T-helper 2 cell treated with Interferon-gamma antibody and Interleukin-4, amounts not matched to agents 100 ng/mL and 5 ng/mL, for 36 hours (primary cell): Measurements from ENCODE around the gene BATF2. TPM values are rescaled to one million over a fixed set of nuclear protein-coding genes. Genes with fewer than 3 reads are reported as not detected.
"Not testable (repeated sequence)": the region's sequence is repeated elsewhere in the genome, so short reads cannot be mapped to it uniquely, and the experiment has no call there.

Experiments used
- intact Hi-C: fragments of 100-400 bp; cut with micrococcal nuclease; formaldehyde crosslinking; loops from one replicate; pipeline ENCODE4 v1.15.1; 2023
- total RNA-seq: library from RNA; stranded (reverse); gene quantifications from 2 replicates; pipeline ENCODE4 v1.2.3, GENCODE V29; 2022

Gene BATF2
- total RNA-seq, result not detected in 2 replicates

GRCh38 chr11:64996710-64997380, at the start of gene BATF2:
Gene BATF2, minus strand, starts transcription at chr11:64996971. Its CDS starts 57 bp downstream, at chr11:64996914.
- intact Hi-C loops, result no loop called here

GRCh38 chr11:65045728-65046127, 49.0 kb upstream of the BATF2 start:
- intact Hi-C loops, result no loop called here

GRCh38 chr11:65045061-65045460, 48.3 kb upstream of the BATF2 start:
- intact Hi-C loops, result no loop called here

GRCh38 chr11:65043881-65044501, 47.2 kb upstream of the BATF2 start:
- intact Hi-C loops, result no loop called here

GRCh38 chr11:65042891-65043290, 46.1 kb upstream of the BATF2 start:
- intact Hi-C loops, result no loop called here

- intact Hi-C loops, result loop anchor here (1.0 kb wide), 5 partner anchors 14 to 124 kb away; partner anchors contain the start of genes ATG2A, CDCA5, SNX15 and ZFPL1
Measured at GRCh38 chr11:65040847-65041622, 44.3 kb upstream of the BATF2 start, which contains the start of gene SAC3D1. Gene SAC3D1, plus strand, starts transcription at chr11:65041210. Its CDS starts 83 bp downstream, at chr11:65041293.

GRCh38 chr11:65040520-65040846, 43.7 kb upstream of the BATF2 start:
- intact Hi-C loops, result loop anchor here (1.0 kb wide), 2 partner anchors 13 to 77 kb away; partner anchors contain the start of genes SNX15 and ZNHIT2

- intact Hi-C loops, result no loop called here
Measured at GRCh38 chr11:65036931-65037330, 40.2 kb upstream of the BATF2 start.

GRCh38 chr11:65035579-65035978, 38.8 kb upstream of the BATF2 start:
- intact Hi-C loops, result no loop called here

GRCh38 chr11:65034423-65034822, 37.7 kb upstream of the BATF2 start:
- intact Hi-C loops, result no loop called here

GRCh38 chr11:65032216-65032615, 35.4 kb upstream of the BATF2 start:
- intact Hi-C loops, result no loop called here

GRCh38 chr11:65027213-65028067, 30.7 kb upstream of the BATF2 start, which contains the start of gene SNX15:
Gene SNX15, plus strand, starts transcription at chr11:65027439. Its CDS starts 99 bp downstream, at chr11:65027538.
- intact Hi-C loops, result loop anchor here (1.0 kb wide), 7 partner anchors 13 to 110 kb away; partner anchors contain the start of genes ARL2, ATG2A, CDCA5 and PPP2R5B

GRCh38 chr11:65026810-65027209, 30.0 kb upstream of the BATF2 start:
- intact Hi-C loops, result loop anchor here (1.0 kb wide), 7 partner anchors 13 to 110 kb away; partner anchors contain the start of genes ARL2, ATG2A, CDCA5 and PPP2R5B

- intact Hi-C loops, result not testable (repeated sequence)
Measured at GRCh38 chr11:65023502-65023901, 26.7 kb upstream of the BATF2 start.

GRCh38 chr11:65021509-65021908, 24.7 kb upstream of the BATF2 start:
- intact Hi-C loops, result no loop called here

GRCh38 chr11:65021003-65021402, 24.2 kb upstream of the BATF2 start:
- intact Hi-C loops, result no loop called here

- intact Hi-C loops, result loop anchor here (10.0 kb wide), 1 partner anchor 245 kb away; the partner anchor contains the start of gene SF1
Measured at GRCh38 chr11:65019824-65020223, 23.1 kb upstream of the BATF2 start.

- intact Hi-C loops, result loop anchor here (10.0 kb wide), 1 partner anchor 243 kb away; the partner anchor contains the start of gene SF1
Measured at GRCh38 chr11:65017937-65018336, 21.2 kb upstream of the BATF2 start.

- intact Hi-C loops, result loop anchor here (10.0 kb wide), 1 partner anchor 242 kb away; the partner anchor contains the start of gene SF1
Measured at GRCh38 chr11:65016705-65017104, 19.9 kb upstream of the BATF2 start.

GRCh38 chr11:65014726-65015227, 18.0 kb upstream of the BATF2 start:
- intact Hi-C loops, result loop anchor here (1.0 to 10.0 kb wide), 4 partner anchors 13 to 240 kb away; partner anchors contain the start of genes PPP2R5B, SF1 and SNX15
